Raji (cell line): ENCODE measurements around the gene CSH1.
"Not testable (repeated sequence)": the region's sequence is repeated elsewhere in the genome, so short reads cannot be mapped to it uniquely, and the experiment has no call there.

Experiments
- POLR2A ChIP-seq: IDR thresholded peaks from 2 replicates; pipeline ENCODE4 v1.6.1; 2011; ENCODE audit warnings: low read depth, low read length, control low read depth; ENCODE audit not compliant: insufficient read depth

Gene CSH1

DNA sequence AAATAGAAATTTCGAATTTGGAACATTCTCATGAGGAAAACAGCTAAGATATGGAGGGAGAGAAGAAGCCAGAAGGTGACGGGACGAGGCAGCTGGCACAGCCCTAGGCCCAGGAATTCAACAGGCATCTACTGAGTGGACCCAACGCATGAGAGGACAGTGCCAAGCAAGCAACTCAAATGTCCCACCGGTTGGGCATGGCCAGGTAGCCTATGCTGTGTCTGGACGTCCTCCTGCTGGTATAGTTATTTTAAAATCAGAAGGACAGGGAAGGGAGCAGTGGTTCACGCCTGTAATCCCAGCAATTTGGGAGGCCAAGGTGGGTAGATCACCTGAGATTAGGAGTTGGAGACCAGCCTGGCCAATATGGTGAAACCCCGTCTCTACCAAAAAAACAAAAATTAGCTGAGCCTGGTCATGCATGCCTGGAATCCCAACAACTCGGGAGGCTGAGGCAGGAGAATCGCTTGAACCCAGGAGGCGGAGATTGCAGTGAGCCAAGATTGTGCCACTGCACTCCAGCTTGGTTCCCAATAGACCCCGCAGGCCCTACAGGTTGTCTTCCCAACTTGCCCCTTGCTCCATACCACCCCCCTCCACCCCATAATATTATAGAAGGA is 20.3 kb upstream of the CSH1 start:
- no peak for TF ChIP-seq POLR2A

DNA sequence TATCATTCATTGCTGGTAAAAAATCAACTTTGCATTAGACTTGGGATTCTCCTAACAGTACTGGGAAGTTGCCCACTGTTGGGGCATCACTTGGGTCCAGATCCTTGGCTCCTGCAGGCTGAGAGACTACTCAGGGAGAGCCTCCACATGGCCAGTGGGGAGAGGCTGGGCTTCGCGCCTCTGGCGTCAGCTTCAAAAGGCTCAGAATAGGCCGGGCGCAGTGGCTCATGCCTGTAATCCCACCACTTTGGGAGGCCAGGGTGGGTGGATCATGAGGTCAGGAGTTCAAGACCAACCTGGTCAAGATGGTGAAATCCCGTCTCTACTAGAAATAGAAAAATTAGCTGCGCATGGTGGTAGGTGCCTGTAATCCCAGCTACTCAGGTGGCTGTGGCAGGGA is 18.1 kb upstream of the CSH1 start:
- TF ChIP-seq POLR2A: no peak

DNA sequence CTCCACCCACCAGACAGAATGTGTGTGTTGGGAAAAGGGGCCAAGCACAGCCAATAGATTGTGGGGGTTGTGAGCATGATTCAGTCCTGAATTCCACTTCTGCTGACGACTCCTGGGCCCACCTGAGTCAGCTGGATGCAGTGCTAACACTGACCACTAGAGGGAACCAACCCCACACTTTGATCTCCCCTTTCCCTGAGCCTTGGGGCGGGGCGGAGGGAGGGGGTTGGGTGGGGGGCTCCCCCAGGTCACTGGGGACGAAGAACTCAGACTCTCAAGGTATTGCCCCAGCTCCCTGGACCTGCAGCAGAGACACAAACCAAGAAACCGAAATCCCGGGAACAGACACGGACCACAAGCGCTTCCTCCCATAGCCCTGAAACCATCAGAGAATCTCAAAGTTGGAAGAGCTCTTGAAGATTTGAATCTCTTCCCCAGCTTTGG is 15.3 kb upstream of the CSH1 start:
- no peak for TF ChIP-seq POLR2A

DNA sequence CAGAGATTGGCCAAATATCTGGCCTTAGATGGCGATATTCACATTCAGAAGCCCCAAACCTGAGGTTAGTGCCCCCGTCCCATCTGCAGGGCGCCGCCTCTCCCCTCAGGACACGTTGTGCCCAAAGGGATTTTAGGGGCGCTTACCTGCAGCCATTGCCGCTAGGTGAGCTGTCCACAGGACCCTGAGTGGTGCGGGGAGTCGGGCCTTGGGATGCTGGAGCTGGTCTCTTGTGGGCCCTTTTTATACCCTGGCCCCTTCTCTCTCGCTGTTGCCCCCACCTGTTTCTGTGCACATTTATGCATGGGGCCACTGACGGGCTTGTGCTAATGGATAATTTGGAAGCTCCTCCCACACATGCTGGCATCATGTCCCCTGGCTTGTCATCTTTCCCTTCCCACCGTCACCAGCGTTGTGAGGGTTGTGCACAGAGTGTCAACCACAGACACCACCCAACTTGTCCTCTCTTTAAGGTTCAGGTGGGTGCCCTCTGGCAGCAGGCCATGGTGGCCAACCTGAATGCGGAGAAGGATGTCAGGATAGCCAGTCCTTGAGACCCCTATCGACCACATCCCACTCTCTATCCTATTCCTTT is 14.8 kb upstream of the CSH1 start, which contains the start of gene CSHL1:
TSS of gene CSHL1 (minus strand) at position 218 of the 595 bp plus-strand sequence. CDS start at position 156, 62 bp downstream.
- TF ChIP-seq POLR2A: no peak

DNA sequence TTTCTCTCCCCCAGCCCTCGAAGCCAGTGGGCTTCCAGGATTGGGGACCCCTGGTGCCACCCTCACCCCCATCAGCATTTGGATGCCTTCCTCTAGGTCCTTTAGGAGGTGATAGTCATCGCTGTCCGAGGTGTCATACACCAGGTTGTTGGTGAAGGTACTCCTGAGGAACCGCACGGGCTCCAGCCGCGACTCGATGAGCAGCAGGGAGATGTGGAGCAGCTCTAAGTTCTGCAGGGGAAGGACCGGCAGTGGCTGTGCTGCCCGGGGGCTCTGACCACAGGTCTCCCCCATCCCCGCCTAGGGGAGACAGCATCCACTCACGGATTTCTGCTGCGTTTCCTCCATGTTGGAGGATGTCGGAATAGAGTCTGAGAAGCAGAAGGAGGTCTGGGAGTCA is 13.7 kb upstream of the CSH1 start:
- TF ChIP-seq POLR2A: no peak

DNA sequence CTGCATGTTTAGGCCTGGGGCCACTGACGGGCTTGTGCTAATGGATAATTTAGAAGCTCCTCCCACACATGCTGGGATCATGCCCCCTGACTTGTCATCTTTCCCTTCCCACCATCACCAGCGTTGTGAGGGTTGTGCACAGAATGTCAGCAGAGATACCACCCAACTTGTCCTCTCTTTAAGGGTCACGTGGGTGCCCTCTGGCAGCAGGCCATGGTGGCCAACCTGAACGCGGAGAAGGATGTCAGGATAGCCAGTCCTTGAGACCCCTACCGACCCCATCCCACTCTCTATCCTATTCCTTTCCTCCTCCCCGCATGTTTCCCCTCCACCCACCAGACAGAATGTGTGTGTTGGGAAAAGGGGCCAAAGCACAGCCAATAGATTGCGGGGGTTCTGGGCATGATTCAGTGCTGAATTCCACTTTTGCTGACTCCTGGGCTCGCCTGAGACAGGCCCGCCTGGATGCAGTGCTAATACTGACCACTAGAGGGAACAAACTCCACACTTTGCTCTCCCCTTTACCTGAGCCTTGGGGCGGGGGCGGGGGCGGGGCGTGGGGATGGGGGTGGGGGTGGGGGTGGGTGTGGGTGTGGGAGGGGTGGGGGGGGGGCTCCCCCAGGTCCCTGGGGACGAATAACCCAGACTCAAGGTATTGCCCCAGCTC is 14.3 kb downstream of the CSH1 start, which contains the start of gene GH2:
TSS of gene GH2 (minus strand) at position 10 of the 667 bp plus-strand sequence. CDS start 143 bp downstream, outside the sequence.
- TF ChIP-seq POLR2A: no peak

DNA sequence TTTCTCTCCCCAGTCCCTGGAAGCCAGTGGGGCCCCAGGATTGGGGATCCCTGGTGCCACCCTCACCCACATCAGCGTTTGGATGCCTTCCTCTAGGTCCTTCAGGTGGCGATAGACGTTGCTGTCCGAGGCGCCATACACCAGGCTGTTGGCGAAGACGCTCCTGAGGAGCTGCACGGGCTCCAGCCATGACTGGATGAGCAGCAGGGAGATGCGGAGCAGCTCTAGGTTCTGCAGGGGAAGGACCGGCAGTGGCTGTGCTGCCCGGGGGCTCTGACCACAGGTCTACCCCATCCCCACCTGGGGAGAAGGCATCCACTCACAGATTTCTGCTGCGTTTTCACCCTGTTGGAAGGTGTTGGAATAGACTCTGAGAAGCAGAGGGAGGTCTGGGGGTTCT is 15.7 kb downstream of the CSH1 start:
- no peak for TF ChIP-seq POLR2A

DNA sequence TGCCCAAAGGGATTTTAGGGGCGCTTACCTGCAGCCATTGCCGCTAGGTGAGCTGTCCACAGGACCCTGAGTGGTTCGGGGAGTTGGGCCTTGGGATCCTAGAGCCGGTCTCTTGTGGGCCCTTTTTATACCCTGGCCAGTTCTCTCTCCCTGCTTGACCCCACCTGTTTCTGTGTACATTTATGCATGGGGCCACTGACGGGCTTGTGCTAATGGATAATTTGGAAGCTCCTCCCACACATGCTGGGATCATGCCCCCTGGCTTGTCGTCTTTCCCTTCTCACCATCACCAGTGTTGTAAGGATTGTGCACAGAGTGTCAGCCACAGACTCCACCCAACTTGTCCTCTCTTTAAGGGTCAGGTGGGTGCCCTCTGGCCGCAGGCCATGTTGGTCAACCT is 22.8 kb downstream of the CSH1 start, which contains the start of gene CSH2:
TSS of gene CSH2 (minus strand) at position 101 of the 400 bp plus-strand sequence. CDS start at position 38, 63 bp downstream.
- not testable (repeated sequence) for TF ChIP-seq POLR2A

DNA sequence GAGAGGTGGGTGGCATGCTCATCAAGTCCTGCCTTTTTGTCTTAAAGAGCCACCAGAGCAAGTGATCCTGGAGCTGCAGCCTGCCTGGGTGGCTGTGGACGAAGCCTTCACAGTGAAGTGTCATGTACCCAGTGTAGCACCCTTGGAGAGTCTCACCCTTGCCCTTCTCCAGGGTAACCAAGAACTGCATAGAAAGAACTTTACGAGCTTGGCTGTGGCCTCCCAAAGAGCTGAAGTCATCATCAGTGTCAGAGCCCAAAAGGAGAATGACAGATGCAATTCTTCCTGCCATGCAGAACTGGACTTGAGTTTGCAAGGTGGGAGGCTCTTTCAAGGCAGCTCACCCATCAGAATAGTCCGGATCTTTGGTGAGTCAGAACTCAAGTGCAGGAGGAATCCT is 37.1 kb downstream of the CSH1 start:
- TF ChIP-seq POLR2A: no peak

DNA sequence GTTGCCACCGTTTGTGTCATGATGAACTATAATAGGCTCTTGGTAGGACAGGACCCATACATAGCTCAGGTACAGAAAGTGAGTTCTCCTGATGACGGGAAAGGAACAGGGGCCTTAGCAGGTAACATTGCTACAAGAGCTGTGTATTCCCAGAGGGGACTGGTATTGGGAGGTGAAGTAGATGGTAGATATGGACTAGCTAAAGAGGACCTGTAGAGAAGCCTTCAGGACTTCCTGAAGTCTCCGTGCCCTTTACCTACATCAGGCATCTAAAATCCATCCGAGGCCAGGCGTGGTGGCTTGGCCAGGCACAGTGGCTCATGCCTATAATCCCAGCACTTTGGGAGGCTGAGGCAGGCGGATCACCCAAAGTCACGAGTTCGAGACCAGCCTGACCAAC is 41.2 kb downstream of the CSH1 start:
- TF ChIP-seq POLR2A: no peak

DNA sequence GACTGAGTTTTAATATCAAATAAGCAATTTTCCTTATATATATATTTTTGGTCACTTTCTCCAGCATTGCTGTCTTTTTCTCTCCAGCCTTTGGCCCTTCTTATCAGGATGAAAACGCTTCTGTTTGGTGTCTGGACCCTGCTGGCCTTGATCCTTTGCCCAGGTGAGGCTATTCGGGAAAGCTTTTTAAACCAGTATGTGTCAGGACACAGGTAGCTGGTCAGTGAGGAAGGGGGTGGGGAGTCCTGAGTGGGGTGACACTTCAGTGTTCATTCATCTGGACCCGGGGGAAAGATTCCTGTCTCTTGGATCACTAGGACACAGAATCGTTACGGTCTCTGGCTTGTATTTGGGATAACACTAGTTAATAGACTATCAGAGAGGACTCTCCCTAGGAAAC is 41.7 kb downstream of the CSH1 start:
- no peak for TF ChIP-seq POLR2A

DNA sequence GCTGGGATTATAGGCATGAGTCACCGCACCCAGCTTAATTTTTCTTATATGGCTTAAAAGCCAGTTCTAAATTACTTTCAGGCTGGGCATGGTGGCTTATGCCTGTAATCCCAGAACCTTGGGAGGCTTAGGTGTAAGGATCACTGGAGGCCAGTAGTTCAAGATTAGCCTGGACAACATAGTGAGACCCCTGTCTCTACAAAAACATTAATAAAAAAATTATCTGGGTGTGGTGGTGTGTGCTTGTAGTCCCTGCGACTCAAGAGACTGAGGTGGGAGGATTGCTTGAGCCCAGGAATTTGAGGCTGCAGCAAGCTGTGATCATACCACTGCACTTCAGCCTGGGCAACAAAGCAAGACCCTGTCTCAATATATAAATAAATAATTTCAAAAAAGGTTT is 43.1 kb downstream of the CSH1 start:
- TF ChIP-seq POLR2A: no peak

DNA sequence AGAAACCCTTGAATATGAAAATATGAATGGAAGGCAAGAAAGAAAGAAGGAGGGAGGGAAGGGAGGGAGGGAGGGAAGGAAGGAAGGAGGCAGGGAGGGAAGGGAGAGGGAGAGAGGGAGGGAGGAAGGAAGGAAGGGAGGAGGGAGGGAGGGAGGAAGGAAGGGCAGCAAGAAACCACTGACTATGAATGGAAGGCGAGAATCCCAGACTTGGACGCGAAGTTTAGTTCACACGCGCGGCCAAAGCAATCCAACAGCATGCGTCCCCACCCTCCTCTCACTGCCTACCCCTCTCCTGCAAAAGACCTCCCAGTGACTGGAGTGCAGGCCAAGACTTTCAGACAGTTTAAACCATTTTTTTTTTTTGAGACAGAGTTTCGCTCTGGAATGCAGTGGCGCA is 46.0 kb downstream of the CSH1 start:
- no peak for TF ChIP-seq POLR2A

DNA sequence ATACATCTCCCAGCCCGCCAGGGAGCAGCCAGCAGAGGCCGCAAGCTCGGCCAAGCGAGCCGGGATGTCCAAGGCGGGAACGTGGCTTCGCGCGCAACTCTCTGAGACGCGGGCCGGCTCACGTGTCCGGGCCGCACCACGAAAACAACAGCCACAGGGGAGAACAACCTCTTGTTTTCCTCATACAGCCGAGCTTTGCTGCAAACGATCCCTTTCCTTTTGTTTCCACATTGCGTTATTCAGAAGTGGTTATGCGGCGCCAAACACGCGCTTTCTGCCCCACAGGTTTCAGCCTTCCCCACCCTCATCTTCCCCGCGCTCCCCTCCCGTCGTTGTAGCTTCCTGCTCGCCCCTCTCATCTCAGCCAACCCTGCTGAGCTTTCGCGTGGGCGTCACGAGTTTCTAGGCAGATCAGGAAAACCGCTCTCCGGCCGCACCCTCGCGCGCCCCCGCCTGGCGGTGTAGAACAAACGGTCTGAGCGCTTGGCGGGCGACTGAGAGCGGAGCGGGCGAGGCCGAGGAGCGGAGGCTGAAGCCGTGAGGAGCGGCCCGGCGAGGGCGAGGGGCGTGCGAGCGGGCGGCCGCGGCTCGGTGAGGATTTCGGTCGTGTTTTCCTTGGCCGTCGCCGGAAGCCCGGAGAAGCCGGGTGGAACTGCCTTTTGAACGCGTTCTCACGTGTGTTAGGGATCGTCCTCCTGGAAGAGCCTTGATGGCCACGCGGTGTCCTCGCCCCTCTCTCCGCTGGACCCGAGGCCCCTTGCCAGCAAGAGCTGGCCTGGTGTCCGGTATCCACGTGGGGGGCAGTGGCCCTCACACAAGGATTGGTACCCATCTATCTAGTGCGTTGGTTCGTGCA is 47.3 kb downstream of the CSH1 start:
- no peak for TF ChIP-seq POLR2A
